Measurements from ENCODE around the gene SPOCK3. TPM values are rescaled to one million over a fixed set of nuclear protein-coding genes. Genes with fewer than 3 reads are reported as not detected.

Gene SPOCK3
- total and polyA plus RNA-seq, 10 of the 15 experiments (the other 5 are each of a cell fraction or from before 2014, with no cell fraction given), result 0.06 to 0.39 (median 0.09) TPM; not detected in 5

GRCh38 chr4:167239627-167240026, 5.3 kb upstream of the SPOCK3 start (continued):
- TF ChIP-seq USF2 (IDR thresholded peaks at IDR 0.05; ENCODE audit: borderline replicate concordance, low read depth, low read length), result no peak
- TF ChIP-seq ZNF207 (IDR thresholded peaks at IDR 0.05; ENCODE audit: borderline replicate concordance), result no peak
- TF ChIP-seq ZBTB33 (IDR thresholded peaks at IDR 0.05), result no peak

- WGBS (ENCODE audit: insufficient coverage, insufficient replicate concordance, low lambda C conversion rate, missing lambda C conversion rate), result 29% methylated on average over 1 of the region's 1 CpG
- BruUV-seq (replicated peaks), result no TSS peak
- SMC1A ChIA-PET (ENCODE audit: uncharacterized antibody, unreplicated experiment), result interaction anchor here (0.7 kb wide), 1 partner anchor 94 kb away, joined by 3 read pairs; no protein-coding TSS in a partner anchor
- Histone ChIP-seq H3K36me3 (ENCODE audit: control insufficient read depth in 2 of 2, insufficient read depth in 2 of 2, low read length in 1 of 2) (no peaks in the 10 kb centered on the region), H3K4me2 (ENCODE audit: control insufficient read depth, insufficient read depth) (no peak overlapping the region), H2AFZ (ENCODE audit: control insufficient read depth, low read depth, low read length) (no peak overlapping the region), H3K4me3 (no peak overlapping the region), H3K9me3 (replicated peaks; ENCODE audit: control insufficient read depth, insufficient read depth, low read length) (no peaks in the 10 kb centered on the region; the same call in 2 of the 3 replicates), H3K9ac (ENCODE audit: control insufficient read depth, insufficient read depth, low read length) (no peak overlapping the region), H3K27ac (ENCODE audit: control insufficient read depth, insufficient read depth) (no peak overlapping the region), H3K27me3 (replicated peaks in 1 of 2; ENCODE audit: control insufficient read depth in 2 of 2, insufficient read depth in 2 of 2, low read length in 1 of 2) (peaks cover 4 to 10% of the 10 kb centered on the region in 2 experiments), H3K4me1 (ENCODE audit: control insufficient read depth, insufficient read depth, low read length) (no peaks in the 10 kb centered on the region), H4K20me1 (ENCODE audit: control insufficient read depth, insufficient read depth) (no peaks in the 10 kb centered on the region), H3K79me2 (ENCODE audit: control insufficient read depth, insufficient read depth, low read length) (no peaks in the 10 kb centered on the region)
- TF ChIP-seq ZSCAN29 (IDR thresholded peaks at IDR 0.05) (no peak), POLR2AphosphoS5 (IDR thresholded peaks at IDR 0.05; ENCODE audit: low read length) (no peak), HDGF (IDR thresholded peaks at IDR 0.05) (no peak), NFIC (IDR thresholded peaks at IDR 0.05; ENCODE audit: low read depth, low read length) (no peak), E4F1 (IDR thresholded peaks at IDR 0.05; ENCODE audit: borderline replicate concordance, partially characterized antibody) (no peak)
- ATAC-seq (no peak), FAIRE-seq (no peak), DNase-seq (ENCODE audit: low read depth, low spot score) (no peak)
- intact Hi-C loops (cut with micrococcal nuclease; ENCODE audit: unreplicated experiment), result no loop called here
- POLR2A ChIA-PET, result interaction anchor here (0.6 kb wide), 1 partner anchor 18 kb away, joined by 5 read pairs; no protein-coding TSS in a partner anchor
- in situ Hi-C loops (cut with MboI), result no loop called here
- CTCF ChIA-PET, result no interaction called here
- RAD21 ChIA-PET (ENCODE audit: unreplicated experiment), result no interaction called here
Observed at GRCh38 chr4:167238226-167238625, 3.9 kb upstream of the SPOCK3 start.

Data from GM12878 (cell line).